Osteoblast (primary cell): Measurements from ENCODE around the gene RNF26. TPM values are rescaled to one million over a fixed set of nuclear protein-coding genes. Genes with fewer than 3 reads are reported as not detected.
A peak's percentile ranks its signal among the peaks of the same experiment; 100 is the strongest.

Source experiments
- DNase-seq: peaks from one replicate; pipeline ENCODE4 v3.0.0; 2011; ENCODE audit warnings: low spot score, mixed read lengths; ENCODE audit not compliant: insufficient read length; ENCODE audit errors: missing footprints
- H2AFZ ChIP-seq: 2 replicates; pipeline ENCODE4 v1.6.0; 2011; ENCODE audit warnings: mild to moderate bottlenecking, low read length
- H3K27ac ChIP-seq: 2 replicates; pipeline ENCODE4 v1.5.1; 2011; ENCODE audit warnings: mild to moderate bottlenecking, low read depth, low read length, moderate library complexity
- H3K27me3 ChIP-seq: 2 replicates; pipeline ENCODE4 v1.6.0; 2012; ENCODE audit warnings: mild to moderate bottlenecking, control low read depth, inconsistent platforms, low read length, moderate library complexity; ENCODE audit not compliant: insufficient read depth
- H3K36me3 ChIP-seq: 2 replicates; pipeline ENCODE4 v1.5.1; 2011; ENCODE audit warnings: mild to moderate bottlenecking, low read length, control low read depth, moderate library complexity; ENCODE audit not compliant: insufficient read depth
- H3K4me1 ChIP-seq: 2 replicates; pipeline ENCODE4 v1.5.1; 2011; ENCODE audit warnings: mild to moderate bottlenecking, low read length, control low read depth, moderate library complexity; ENCODE audit not compliant: insufficient read depth
- H3K4me2 ChIP-seq: 2 replicates; pipeline ENCODE4 v1.6.0; 2011; ENCODE audit warnings: mild to moderate bottlenecking, low read length; ENCODE audit not compliant: insufficient read depth
- H3K4me3 ChIP-seq: fragments of 200-600 bp; sonication (generic); 3 replicates; pipeline ENCODE4 v1.5.1; 2012; ENCODE audit warnings: mild to moderate bottlenecking, low read length, inconsistent platforms; ENCODE audit not compliant: insufficient read depth
- H3K79me2 ChIP-seq: 2 replicates; pipeline ENCODE4 v1.6.0; 2012; ENCODE audit warnings: mild to moderate bottlenecking, low read length, control low read depth, inconsistent platforms; ENCODE audit not compliant: insufficient read depth
- H3K9me3 ChIP-seq: 2 replicates; pipeline ENCODE4 v1.5.1; 2011; ENCODE audit warnings: low read depth, low read length, control low read depth
- H4K20me1 ChIP-seq: 2 replicates; pipeline ENCODE4 v1.6.0; 2012; ENCODE audit warnings: mild to moderate bottlenecking, low read length, control low read depth; ENCODE audit not compliant: insufficient read depth
- total RNA-seq: library from RNA; depleted of rRNA; stranded (reverse); fragments of >200 nt; gene quantifications from 2 replicates; pipeline ENCODE4 v1.2.3, GENCODE V29; 2012
- TF ChIP-seq, protein P1 (sequence below): IDR thresholded peaks from 2 replicates; pipeline ENCODE4 v1.5.1; 2011; ENCODE audit warnings: mild to moderate bottlenecking, low read depth, low read length, moderate library complexity; ENCODE audit errors: extremely low read depth

The RNF26 gene
- total RNA-seq, 1 donor = 4.0 TPM

DNA sequence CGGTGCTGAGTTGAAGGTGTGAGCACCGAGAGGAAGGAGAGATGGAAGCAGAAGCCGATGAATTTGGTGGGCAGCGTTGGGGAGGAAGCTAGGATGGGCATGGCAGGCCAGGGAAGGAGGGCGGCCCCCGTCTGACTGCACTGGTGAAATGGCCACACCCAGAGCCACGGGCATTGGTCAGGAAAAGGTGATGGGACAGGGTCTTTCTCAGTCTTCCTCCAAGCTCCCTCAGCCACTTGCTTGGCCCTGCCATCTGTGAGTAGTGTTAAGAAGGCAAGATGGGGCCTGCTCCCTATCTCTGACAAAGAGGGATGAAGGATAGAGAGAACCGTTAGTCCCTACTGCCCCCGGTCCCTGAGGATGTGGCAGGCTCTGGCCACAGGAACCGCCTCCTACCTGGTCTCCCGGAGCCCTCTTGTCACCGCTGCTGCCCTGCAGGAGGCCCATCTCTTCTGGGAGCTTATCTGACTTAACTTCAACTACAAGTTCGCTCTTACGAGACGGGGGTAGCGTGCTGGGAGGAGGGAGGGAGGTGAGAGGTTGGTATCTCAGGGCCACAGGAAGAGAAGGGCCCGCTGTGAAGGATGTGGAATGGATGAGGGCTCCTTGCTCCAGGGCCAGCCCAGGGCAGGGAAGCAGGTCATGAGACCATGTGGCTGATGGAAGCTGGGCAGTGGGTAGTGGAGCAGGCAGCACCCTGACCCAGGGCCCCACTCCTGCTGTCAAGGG, 24.2 kb upstream of the RNF26 start:
- TF ChIP-seq, protein P1, sequence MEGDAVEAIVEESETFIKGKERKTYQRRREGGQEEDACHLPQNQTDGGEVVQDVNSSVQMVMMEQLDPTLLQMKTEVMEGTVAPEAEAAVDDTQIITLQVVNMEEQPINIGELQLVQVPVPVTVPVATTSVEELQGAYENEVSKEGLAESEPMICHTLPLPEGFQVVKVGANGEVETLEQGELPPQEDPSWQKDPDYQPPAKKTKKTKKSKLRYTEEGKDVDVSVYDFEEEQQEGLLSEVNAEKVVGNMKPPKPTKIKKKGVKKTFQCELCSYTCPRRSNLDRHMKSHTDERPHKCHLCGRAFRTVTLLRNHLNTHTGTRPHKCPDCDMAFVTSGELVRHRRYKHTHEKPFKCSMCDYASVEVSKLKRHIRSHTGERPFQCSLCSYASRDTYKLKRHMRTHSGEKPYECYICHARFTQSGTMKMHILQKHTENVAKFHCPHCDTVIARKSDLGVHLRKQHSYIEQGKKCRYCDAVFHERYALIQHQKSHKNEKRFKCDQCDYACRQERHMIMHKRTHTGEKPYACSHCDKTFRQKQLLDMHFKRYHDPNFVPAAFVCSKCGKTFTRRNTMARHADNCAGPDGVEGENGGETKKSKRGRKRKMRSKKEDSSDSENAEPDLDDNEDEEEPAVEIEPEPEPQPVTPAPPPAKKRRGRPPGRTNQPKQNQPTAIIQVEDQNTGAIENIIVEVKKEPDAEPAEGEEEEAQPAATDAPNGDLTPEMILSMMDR = no peak
- H3K4me2 ChIP-seq = no peak overlapping the region
- H2AFZ ChIP-seq = no peak overlapping the region
- H3K9me3 ChIP-seq = no peaks in the 10 kb centered on the region
- no peak overlapping the region for H3K4me3 ChIP-seq
- no peaks in the 10 kb centered on the region for H3K79me2 ChIP-seq
- H3K4me1 ChIP-seq = peaks cover 15% of the 10 kb centered on the region
- H4K20me1 ChIP-seq = no peaks in the 10 kb centered on the region
- H3K27ac ChIP-seq = no peak overlapping the region
- H3K27me3 ChIP-seq = no peaks in the 10 kb centered on the region
- DNase-seq = peak; percentile 62
- peaks cover 16% of the 10 kb centered on the region for H3K36me3 ChIP-seq

DNA sequence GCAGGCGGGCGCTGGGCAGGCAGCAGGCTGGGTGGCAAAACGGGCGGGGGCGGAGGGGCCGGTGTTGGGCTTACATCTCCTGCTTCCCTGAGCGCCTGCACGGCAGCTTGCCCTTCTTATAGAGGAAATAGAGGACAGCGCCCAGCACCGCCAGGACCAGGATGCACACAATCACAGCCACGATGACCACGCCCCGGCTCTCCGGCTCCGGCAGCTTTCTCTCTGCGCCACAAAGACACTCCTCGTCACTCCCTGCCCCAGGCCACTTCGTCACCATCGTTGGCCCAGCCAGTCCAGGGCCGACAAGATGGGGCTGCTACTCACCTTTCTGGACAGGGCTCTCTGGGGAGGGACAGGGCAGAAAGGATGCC, 23.7 kb upstream of the RNF26 start:
- Histone ChIP-seq H3K79me2 (no peaks in the 10 kb centered on the region), H3K36me3 (peaks cover 12% of the 10 kb centered on the region), H3K4me3 (no peak overlapping the region), H3K9me3 (no peaks in the 10 kb centered on the region), H3K27me3 (no peaks in the 10 kb centered on the region), H4K20me1 (no peaks in the 10 kb centered on the region), H3K4me2 (no peak overlapping the region), H2AFZ (no peak overlapping the region), H3K27ac (no peak overlapping the region), H3K4me1 (peaks cover 20% of the 10 kb centered on the region)
- peak; percentile 55 for DNase-seq
- TF ChIP-seq, protein P1 = no peak

DNA sequence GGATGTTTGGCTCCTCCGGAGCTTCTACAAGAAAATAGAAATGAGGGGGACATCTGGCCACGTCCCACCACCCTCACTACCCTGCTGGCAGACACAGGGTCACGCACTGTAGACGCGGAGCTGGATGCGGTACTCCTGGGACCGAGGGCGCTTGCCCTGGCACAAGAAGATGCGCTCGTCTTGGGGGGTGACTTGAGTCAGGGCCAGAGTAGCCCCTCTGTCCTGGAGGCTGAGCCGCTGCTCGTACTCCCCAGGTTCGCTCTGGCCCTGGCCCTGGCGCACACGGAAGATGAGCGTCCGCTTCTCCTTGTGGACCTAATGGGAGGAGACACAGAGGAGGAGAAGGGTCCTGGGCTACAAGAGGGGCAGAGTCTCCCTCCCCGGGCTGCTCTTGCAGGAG, 19.6 kb upstream of the RNF26 start:
- peak; percentile 38 for DNase-seq
- no peak overlapping the region for H3K27ac ChIP-seq
- H4K20me1 ChIP-seq = no peaks in the 10 kb centered on the region
- H3K4me2 ChIP-seq = no peak overlapping the region
- TF ChIP-seq, protein P1 = no peak
- peaks cover 6% of the 10 kb centered on the region for H3K36me3 ChIP-seq
- no peak overlapping the region for H3K4me3 ChIP-seq
- H3K4me1 ChIP-seq = peaks cover 39% of the 10 kb centered on the region
- H3K27me3 ChIP-seq = no peaks in the 10 kb centered on the region
- H3K9me3 ChIP-seq = no peaks in the 10 kb centered on the region
- no peaks in the 10 kb centered on the region for H3K79me2 ChIP-seq
- H2AFZ ChIP-seq = no peak overlapping the region

DNA sequence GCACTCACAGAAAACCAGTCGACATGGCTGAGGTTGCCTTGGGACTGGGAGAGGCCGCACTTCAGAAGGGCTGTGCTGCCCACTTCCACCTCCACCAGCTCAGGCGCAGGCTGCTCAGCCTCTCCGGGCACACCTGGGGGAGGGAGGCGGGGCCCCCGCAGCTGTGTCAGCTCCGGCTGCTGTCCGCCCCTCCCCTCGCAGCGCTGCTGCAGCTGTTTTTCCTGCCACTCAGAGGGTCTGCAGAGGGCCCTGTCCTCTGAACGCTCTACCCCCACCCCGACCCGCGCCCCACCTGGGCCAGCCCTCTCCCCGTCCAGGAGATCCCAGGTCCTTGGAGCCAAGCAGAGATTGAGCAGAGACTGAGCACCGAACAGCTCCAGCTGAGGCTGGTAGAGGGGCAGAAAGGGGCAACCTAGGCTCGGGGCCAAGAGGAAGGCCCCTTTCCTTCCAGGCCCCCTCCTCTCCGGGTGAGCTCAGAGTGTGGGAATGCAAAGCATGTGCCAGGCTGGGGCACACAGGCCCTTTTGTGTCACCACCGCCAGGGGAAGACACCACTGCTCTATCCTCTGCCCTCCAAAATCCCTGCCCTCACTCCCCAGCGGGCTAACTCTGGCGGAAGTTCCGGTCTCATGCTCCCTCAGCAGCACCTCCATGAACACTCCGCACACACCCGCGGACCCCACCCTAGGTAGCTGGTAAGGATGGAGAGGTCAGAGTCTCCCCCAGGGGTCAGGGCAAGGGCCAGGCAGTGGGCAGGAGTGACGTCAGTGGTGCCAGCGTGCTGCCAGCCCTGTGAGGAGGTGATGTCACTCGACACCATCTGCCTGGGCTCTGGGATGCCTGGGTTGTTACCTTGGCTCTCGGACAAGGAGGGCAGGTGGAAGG, 19.0 kb upstream of the RNF26 start:
- Histone ChIP-seq H4K20me1 (no peaks in the 10 kb centered on the region), H3K27ac (no peak overlapping the region), H2AFZ (peak overlapping the region; percentile 69), H3K79me2 (no peaks in the 10 kb centered on the region), H3K9me3 (no peaks in the 10 kb centered on the region), H3K36me3 (peaks cover 5% of the 10 kb centered on the region), H3K27me3 (no peaks in the 10 kb centered on the region), H3K4me1 (peaks cover 40% of the 10 kb centered on the region), H3K4me2 (peak overlapping the region; percentile 89), H3K4me3 (peak overlapping the region; percentile 74)
- TF ChIP-seq, protein P1 = no peak
- peak; percentile 92 for DNase-seq
